ENCODE measurements around the gene BGN. TPM values are rescaled to one million over a fixed set of nuclear protein-coding genes. Genes with fewer than 3 reads are reported as not detected.

The BGN gene
- total RNA-seq, 1 donor from 2014 or later: 50.0 TPM

DNA sequence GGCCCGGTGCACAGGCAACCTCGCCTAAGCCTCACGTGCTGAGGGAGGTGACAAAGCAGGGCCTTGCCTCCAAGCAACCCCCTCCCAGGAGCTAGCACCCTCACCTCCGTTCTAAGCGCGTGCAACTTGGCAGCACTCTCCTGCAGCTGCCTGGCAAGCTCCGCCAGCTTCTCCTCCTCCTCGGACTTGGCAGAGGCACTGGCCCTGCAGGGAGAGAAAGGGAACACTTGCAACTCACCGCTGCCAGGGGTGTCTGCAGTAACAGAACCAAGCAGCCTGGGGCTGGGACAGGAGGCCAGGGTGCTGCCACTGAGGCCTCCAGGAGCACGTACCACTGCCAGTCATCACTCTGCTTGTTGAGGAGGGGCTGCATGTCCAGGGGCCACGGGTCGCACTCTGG is 38.6 kb upstream of the BGN start:
- Histone ChIP-seq H3K4me3 (ENCODE audit: insufficient read depth, low read depth, low read length) (no peak overlapping the region), H3K9ac (ENCODE audit: low read length) (no peak overlapping the region), H3K27ac (ENCODE audit: low read depth, low read length) (no peak overlapping the region), H4K20me1 (ENCODE audit: insufficient read depth, low read length) (no peaks in the 10 kb centered on the region), H3K27me3 (ENCODE audit: insufficient read depth, low read length) (no peaks in the 10 kb centered on the region), H2AFZ (ENCODE audit: low read depth, low read length) (no peak overlapping the region), H3K9me3 (ENCODE audit: insufficient read depth, low read depth, low read length) (no peaks in the 10 kb centered on the region), H3K4me2 (ENCODE audit: low read length) (no peak overlapping the region), H3K36me3 (ENCODE audit: insufficient read depth, low read length) (no peaks in the 10 kb centered on the region), H3K4me1 (ENCODE audit: insufficient read depth, low read length) (peaks cover 14% of the 10 kb centered on the region), H3K79me2 (ENCODE audit: insufficient read depth, low read length) (no peaks in the 10 kb centered on the region)
- no peak for FAIRE-seq
- TF ChIP-seq, protein P1, sequence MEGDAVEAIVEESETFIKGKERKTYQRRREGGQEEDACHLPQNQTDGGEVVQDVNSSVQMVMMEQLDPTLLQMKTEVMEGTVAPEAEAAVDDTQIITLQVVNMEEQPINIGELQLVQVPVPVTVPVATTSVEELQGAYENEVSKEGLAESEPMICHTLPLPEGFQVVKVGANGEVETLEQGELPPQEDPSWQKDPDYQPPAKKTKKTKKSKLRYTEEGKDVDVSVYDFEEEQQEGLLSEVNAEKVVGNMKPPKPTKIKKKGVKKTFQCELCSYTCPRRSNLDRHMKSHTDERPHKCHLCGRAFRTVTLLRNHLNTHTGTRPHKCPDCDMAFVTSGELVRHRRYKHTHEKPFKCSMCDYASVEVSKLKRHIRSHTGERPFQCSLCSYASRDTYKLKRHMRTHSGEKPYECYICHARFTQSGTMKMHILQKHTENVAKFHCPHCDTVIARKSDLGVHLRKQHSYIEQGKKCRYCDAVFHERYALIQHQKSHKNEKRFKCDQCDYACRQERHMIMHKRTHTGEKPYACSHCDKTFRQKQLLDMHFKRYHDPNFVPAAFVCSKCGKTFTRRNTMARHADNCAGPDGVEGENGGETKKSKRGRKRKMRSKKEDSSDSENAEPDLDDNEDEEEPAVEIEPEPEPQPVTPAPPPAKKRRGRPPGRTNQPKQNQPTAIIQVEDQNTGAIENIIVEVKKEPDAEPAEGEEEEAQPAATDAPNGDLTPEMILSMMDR (IDR thresholded peaks at IDR 0.05; ENCODE audit: insufficient read depth, low read depth, low read length): no peak
- TF ChIP-seq EZH2 (IDR thresholded peaks at IDR 0.05; ENCODE audit: insufficient read depth, low read length): no peak
- Mint-ChIP-seq H3K27ac (ENCODE audit: unreplicated experiment) (no peak overlapping the region), H3K27me3 (ENCODE audit: low read depth, unreplicated experiment) (no peaks in the 10 kb centered on the region), H3K36me3 (ENCODE audit: low read depth, unreplicated experiment) (no peaks in the 10 kb centered on the region), H3K4me3 (ENCODE audit: unreplicated experiment) (no peak overlapping the region), H3K4me1 (ENCODE audit: low read depth, unreplicated experiment) (peaks cover 14% of the 10 kb centered on the region), H3K9me3 (ENCODE audit: unreplicated experiment) (no peaks in the 10 kb centered on the region)
- no peak for DNase-seq (ENCODE audit: low read depth)

DNA sequence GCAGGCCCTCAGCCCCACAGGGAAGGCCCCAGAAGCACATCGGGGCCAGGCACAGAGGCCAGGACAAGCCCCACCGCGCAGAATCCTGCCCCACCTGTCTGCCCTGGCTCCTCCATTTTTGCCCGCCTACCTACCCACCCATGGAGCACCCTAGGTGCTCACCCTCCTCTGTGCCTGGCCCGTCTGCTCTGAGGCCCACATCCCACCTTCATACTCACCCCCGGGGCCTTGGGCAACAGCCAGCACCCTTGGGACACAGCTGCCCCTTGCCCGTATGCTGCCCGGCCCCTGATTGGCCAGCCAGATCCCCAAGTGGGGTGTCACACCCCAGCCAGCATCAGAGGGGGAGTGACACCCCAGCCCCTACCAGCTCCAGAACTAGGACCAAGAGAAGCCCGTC is 38.1 kb upstream of the BGN start:
- Histone ChIP-seq H3K79me2 (ENCODE audit: insufficient read depth, low read length) (no peaks in the 10 kb centered on the region), H3K36me3 (ENCODE audit: insufficient read depth, low read length) (no peaks in the 10 kb centered on the region), H2AFZ (ENCODE audit: low read depth, low read length) (no peak overlapping the region), H3K4me3 (ENCODE audit: insufficient read depth, low read depth, low read length) (no peak overlapping the region), H3K9me3 (ENCODE audit: insufficient read depth, low read depth, low read length) (no peaks in the 10 kb centered on the region), H3K27me3 (ENCODE audit: insufficient read depth, low read length) (no peaks in the 10 kb centered on the region), H3K4me2 (ENCODE audit: low read length) (no peak overlapping the region), H3K9ac (ENCODE audit: low read length) (no peak overlapping the region), H3K27ac (ENCODE audit: low read depth, low read length) (no peak overlapping the region), H3K4me1 (ENCODE audit: insufficient read depth, low read length) (peaks cover 14% of the 10 kb centered on the region), H4K20me1 (ENCODE audit: insufficient read depth, low read length) (no peaks in the 10 kb centered on the region)
- H3K9me3 Mint-ChIP-seq (ENCODE audit: unreplicated experiment): no peaks in the 10 kb centered on the region
- peaks cover 14% of the 10 kb centered on the region for H3K4me1 Mint-ChIP-seq (ENCODE audit: low read depth, unreplicated experiment)
- no peak overlapping the region for H3K4me3 Mint-ChIP-seq (ENCODE audit: unreplicated experiment)
- DNase-seq (ENCODE audit: low read depth) (no peak), FAIRE-seq (no peak)
- no peaks in the 10 kb centered on the region for H3K27me3 Mint-ChIP-seq (ENCODE audit: low read depth, unreplicated experiment)
- TF ChIP-seq EZH2 (IDR thresholded peaks at IDR 0.05; ENCODE audit: insufficient read depth, low read length): no peak
- TF ChIP-seq, protein P1 (IDR thresholded peaks at IDR 0.05; ENCODE audit: insufficient read depth, low read depth, low read length): no peak
- no peak overlapping the region for H3K27ac Mint-ChIP-seq (ENCODE audit: unreplicated experiment)
- no peaks in the 10 kb centered on the region for H3K36me3 Mint-ChIP-seq (ENCODE audit: low read depth, unreplicated experiment)

DNA sequence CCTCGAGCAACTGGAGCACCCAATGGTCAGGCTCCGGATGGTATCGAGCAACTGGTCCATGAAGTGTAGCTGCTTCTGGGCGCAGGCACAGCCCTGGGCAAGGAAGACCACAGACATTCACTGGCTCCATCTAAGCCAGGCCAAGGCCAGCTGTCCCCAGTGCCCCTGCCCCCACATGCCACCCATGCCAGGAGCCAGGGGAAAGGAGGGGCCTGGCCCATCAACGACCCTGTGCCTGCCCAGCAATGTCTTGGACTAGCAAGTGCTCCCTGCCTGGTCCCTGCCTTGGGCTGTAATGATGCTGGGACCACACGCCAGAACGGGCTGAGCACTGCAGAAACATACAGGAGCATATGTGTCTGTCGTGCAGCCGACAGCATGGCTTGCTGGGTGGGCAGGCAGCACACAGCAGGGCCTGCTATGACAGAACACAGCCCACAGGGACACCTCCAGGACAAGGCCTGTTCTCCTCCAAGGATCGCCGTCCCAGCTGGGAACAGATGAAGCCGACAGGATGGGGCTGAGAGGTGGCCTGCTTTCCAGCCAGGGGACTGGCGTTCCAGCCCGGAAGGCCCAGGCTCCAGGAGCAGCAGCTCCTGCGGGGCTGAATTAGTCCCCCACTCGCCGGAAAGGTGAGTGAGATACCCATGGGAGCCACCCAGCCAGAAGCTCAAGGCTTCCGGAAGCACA is 37.5 kb upstream of the BGN start:
- no peaks in the 10 kb centered on the region for H3K9me3 ChIP-seq (ENCODE audit: insufficient read depth, low read depth, low read length)
- Mint-ChIP-seq H3K27ac (ENCODE audit: unreplicated experiment) (no peak overlapping the region), H3K9me3 (ENCODE audit: unreplicated experiment) (no peaks in the 10 kb centered on the region), H3K27me3 (ENCODE audit: low read depth, unreplicated experiment) (no peaks in the 10 kb centered on the region), H3K4me3 (ENCODE audit: unreplicated experiment) (no peak overlapping the region), H3K36me3 (ENCODE audit: low read depth, unreplicated experiment) (no peaks in the 10 kb centered on the region), H3K4me1 (ENCODE audit: low read depth, unreplicated experiment) (peaks cover 14% of the 10 kb centered on the region)
- H3K27ac ChIP-seq (ENCODE audit: low read depth, low read length): no peak overlapping the region
- H3K4me1 ChIP-seq (ENCODE audit: insufficient read depth, low read length): peaks cover 14% of the 10 kb centered on the region
- H3K27me3 ChIP-seq (ENCODE audit: insufficient read depth, low read length): no peaks in the 10 kb centered on the region
- H3K4me2 ChIP-seq (ENCODE audit: low read length): no peak overlapping the region
- no peak overlapping the region for H3K4me3 ChIP-seq (ENCODE audit: insufficient read depth, low read depth, low read length)
- no peak overlapping the region for H2AFZ ChIP-seq (ENCODE audit: low read depth, low read length)
- TF ChIP-seq, protein P1 (IDR thresholded peaks at IDR 0.05; ENCODE audit: insufficient read depth, low read depth, low read length): no peak
- TF ChIP-seq EZH2 (IDR thresholded peaks at IDR 0.05; ENCODE audit: insufficient read depth, low read length): no peak
- H3K79me2 ChIP-seq (ENCODE audit: insufficient read depth, low read length): no peaks in the 10 kb centered on the region
- H3K9ac ChIP-seq (ENCODE audit: low read length): no peak overlapping the region
- no peak for FAIRE-seq
- H4K20me1 ChIP-seq (ENCODE audit: insufficient read depth, low read length): no peaks in the 10 kb centered on the region
- H3K36me3 ChIP-seq (ENCODE audit: insufficient read depth, low read length): no peaks in the 10 kb centered on the region
- no peak for DNase-seq (ENCODE audit: low read depth)

Measured in astrocyte (in vitro differentiated cells and primary cell).